ENCODE measurements around the gene IZUMO1.

IZUMO1 gene

DNA sequence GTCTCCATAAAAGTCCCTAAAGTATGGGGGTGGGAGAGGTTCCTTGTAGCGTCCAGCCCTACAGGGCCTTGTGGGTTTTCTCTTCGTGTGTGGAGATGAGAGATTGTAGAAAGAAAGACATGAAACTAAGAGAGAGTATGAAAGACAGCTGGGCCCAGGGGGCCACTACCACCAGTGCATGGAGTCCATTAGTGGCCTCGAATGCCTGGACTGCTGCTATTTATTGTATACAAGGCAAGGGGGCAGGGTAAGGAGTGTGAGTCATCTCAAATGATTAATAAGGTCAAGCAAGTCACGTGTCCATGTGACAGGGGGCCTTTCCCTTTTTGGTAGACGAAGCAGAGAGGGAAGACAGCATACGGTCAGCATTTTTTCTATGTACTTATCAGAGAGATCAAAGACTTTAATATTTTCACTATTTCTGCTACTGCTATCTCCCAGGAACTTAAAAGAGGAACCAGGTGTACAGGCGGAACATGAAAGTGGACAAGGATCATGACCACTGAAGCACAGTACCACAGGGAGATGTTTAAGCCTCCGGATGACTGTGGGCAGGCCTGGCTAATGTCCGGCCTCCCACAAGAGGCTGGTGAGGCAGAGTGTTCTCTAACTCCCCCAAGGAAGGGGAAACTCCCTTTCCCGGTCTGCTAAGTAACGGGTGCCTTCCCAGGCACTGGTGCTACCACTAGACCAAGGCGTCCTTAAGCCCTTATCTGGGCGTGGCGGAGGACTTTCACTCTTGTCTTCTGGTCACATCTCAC is 34.1 kb upstream of the IZUMO1 start:
- Histone ChIP-seq H3K9me3 (replicated peaks in 1 of 2; ENCODE audit: control insufficient read depth in 2 of 2, insufficient read depth in 1 of 2, low read depth in 1 of 2, low read length in 2 of 2) (no peaks in the 10 kb centered on the region), H3K4me1 (ENCODE audit: control insufficient read depth in 2 of 2, insufficient read depth in 1 of 2, low read depth in 1 of 2, low read length in 2 of 2) (peaks cover 0 to 2% of the 10 kb centered on the region in 2 donors), H3K23ac (ENCODE audit: low read depth, low read length, poor library complexity) (no peak overlapping the region), H2BK15ac (ENCODE audit: low read length) (no peak overlapping the region), H3K4me3 (ENCODE audit: low read length in 2 of 2) (no peak overlapping the region), H3K79me1 (ENCODE audit: low read depth, low read length) (no peaks in the 10 kb centered on the region), H3K4ac (ENCODE audit: low read length) (no peak overlapping the region), H2AK5ac (ENCODE audit: low read depth, low read length) (no peak overlapping the region), H2BK12ac (ENCODE audit: low read length) (no peak overlapping the region), H2AFZ (ENCODE audit: low read length) (peak overlapping the region; percentile 81), H2BK5ac (ENCODE audit: low read length) (no peak overlapping the region), H3K36me3 (replicated peaks in 1 of 2; ENCODE audit: control insufficient read depth in 2 of 2, insufficient read depth in 2 of 2, low read length in 2 of 2) (no peaks in the 10 kb centered on the region), H3K14ac (ENCODE audit: low read length) (no peak overlapping the region), H3K4me2 (ENCODE audit: insufficient read depth, low read length, poor library complexity, severe bottlenecking) (no peak overlapping the region), H3K27me3 (ENCODE audit: control insufficient read depth in 3 of 3, insufficient read depth in 3 of 3, low read depth in 1 of 3, low read length in 3 of 3) (peaks cover 0 to 3% (median 0%) of the 10 kb centered on the region in 3 experiments), H3K18ac (ENCODE audit: low read length) (no peak overlapping the region), H4K8ac (ENCODE audit: low read depth, low read length) (no peak overlapping the region), H3K9ac (ENCODE audit: low read depth, low read length, poor library complexity) (no peak overlapping the region), H4K91ac (ENCODE audit: low read depth, low read length, poor library complexity) (no peak overlapping the region), H3K27ac (replicated peaks; ENCODE audit: low read length) (no peak overlapping the region), H2BK120ac (ENCODE audit: low read depth, low read length) (no peak overlapping the region)
- DNase-seq (ENCODE audit: low spot score), result no peak
- WGBS, 2 donors (ENCODE audit: extremely low coverage in 2 of 2, insufficient read length in 2 of 2, insufficient replicate concordance in 1 of 2), result no CpG with 5 or more reads among the region's 14 CpGs

DNA sequence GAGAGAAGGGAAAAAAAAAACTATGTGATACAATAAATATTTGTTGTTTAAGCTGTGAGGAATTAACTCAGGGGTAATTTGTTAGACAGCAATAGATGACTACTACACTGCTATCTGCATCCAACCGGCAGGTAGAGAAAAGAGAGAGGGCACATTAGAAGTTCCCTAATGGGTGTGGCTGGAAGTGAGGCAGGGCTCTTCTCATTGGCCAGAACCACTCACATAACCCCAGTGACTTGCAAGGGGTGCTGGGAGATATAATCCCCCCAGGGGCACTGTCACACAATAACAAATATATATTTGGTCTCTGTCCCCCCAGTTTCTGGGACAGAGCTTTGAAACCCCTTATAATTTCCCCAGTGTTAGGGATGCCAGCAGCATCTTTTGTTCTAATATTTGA is 32.9 kb upstream of the IZUMO1 start:
- Histone ChIP-seq H3K9me3 (replicated peaks in 1 of 2; ENCODE audit: control insufficient read depth in 2 of 2, insufficient read depth in 1 of 2, low read depth in 1 of 2, low read length in 2 of 2) (no peaks in the 10 kb centered on the region), H3K27me3 (ENCODE audit: control insufficient read depth in 3 of 3, insufficient read depth in 3 of 3, low read depth in 1 of 3, low read length in 3 of 3) (peaks cover 0 to 3% (median 0%) of the 10 kb centered on the region in 3 experiments), H3K14ac (ENCODE audit: low read length) (no peak overlapping the region), H2BK12ac (ENCODE audit: low read length) (no peak overlapping the region), H3K27ac (replicated peaks; ENCODE audit: low read length) (no peak overlapping the region), H4K91ac (ENCODE audit: low read depth, low read length, poor library complexity) (no peak overlapping the region), H3K4me1 (ENCODE audit: control insufficient read depth in 2 of 2, insufficient read depth in 1 of 2, low read depth in 1 of 2, low read length in 2 of 2) (peaks cover 0 to 2% of the 10 kb centered on the region in 2 donors), H3K79me1 (ENCODE audit: low read depth, low read length) (no peaks in the 10 kb centered on the region), H3K4me3 (ENCODE audit: low read length in 2 of 2) (no peak overlapping the region), H4K8ac (ENCODE audit: low read depth, low read length) (no peak overlapping the region), H3K23ac (ENCODE audit: low read depth, low read length, poor library complexity) (no peak overlapping the region), H3K9ac (ENCODE audit: low read depth, low read length, poor library complexity) (no peak overlapping the region), H3K4ac (ENCODE audit: low read length) (no peak overlapping the region), H2BK15ac (ENCODE audit: low read length) (no peak overlapping the region), H2BK120ac (ENCODE audit: low read depth, low read length) (no peak overlapping the region), H3K18ac (ENCODE audit: low read length) (no peak overlapping the region), H3K4me2 (ENCODE audit: insufficient read depth, low read length, poor library complexity, severe bottlenecking) (no peak overlapping the region), H2BK5ac (ENCODE audit: low read length) (no peak overlapping the region), H3K36me3 (replicated peaks in 1 of 2; ENCODE audit: control insufficient read depth in 2 of 2, insufficient read depth in 2 of 2, low read length in 2 of 2) (no peaks in the 10 kb centered on the region), H2AK5ac (ENCODE audit: low read depth, low read length) (no peak overlapping the region), H2AFZ (ENCODE audit: low read length) (no peak overlapping the region)
- no peak for DNase-seq (ENCODE audit: low spot score)
- no CpG with 5 or more reads among the region's 1 CpG for WGBS, 2 donors (ENCODE audit: extremely low coverage in 2 of 2, insufficient read length in 2 of 2, insufficient replicate concordance in 1 of 2)

DNA sequence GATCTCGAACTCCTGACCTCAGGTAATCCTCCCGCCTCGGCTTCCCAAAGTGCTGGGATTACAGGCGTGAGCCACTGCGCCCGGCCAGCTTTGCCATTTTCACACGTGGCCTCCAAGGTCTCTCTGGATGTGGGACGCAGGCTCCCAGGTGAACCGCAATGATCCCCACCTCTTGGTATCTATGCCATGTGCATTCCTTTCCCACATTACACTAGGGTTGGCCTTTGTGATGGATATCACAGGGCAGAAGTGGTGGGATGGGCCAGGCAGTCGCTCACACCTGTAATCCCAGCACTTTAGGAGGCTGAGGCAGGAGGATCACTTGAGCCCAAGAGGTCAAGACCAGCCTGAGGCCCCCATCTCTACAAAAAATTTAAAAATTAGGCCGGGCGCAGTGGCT is 31.0 kb upstream of the IZUMO1 start:
- Histone ChIP-seq H4K91ac (ENCODE audit: low read depth, low read length, poor library complexity) (no peak overlapping the region), H3K9ac (ENCODE audit: low read depth, low read length, poor library complexity) (no peak overlapping the region), H2BK5ac (ENCODE audit: low read length) (no peak overlapping the region), H3K4ac (ENCODE audit: low read length) (no peak overlapping the region), H3K14ac (ENCODE audit: low read length) (no peak overlapping the region), H3K4me2 (ENCODE audit: insufficient read depth, low read length, poor library complexity, severe bottlenecking) (no peak overlapping the region), H3K27ac (replicated peaks; ENCODE audit: low read length) (no peak overlapping the region), H3K27me3 (ENCODE audit: control insufficient read depth in 3 of 3, insufficient read depth in 3 of 3, low read depth in 1 of 3, low read length in 3 of 3) (peaks cover 0 to 3% (median 0%) of the 10 kb centered on the region in 3 experiments), H2BK12ac (ENCODE audit: low read length) (no peak overlapping the region), H3K9me3 (replicated peaks in 1 of 2; ENCODE audit: control insufficient read depth in 2 of 2, insufficient read depth in 1 of 2, low read depth in 1 of 2, low read length in 2 of 2) (no peaks in the 10 kb centered on the region), H3K4me1 (ENCODE audit: control insufficient read depth in 2 of 2, insufficient read depth in 1 of 2, low read depth in 1 of 2, low read length in 2 of 2) (peaks cover 0 to 2% of the 10 kb centered on the region in 2 donors), H2AK5ac (ENCODE audit: low read depth, low read length) (no peak overlapping the region), H3K4me3 (ENCODE audit: low read length in 2 of 2) (no peak overlapping the region), H2BK15ac (ENCODE audit: low read length) (no peak overlapping the region), H3K18ac (ENCODE audit: low read length) (no peak overlapping the region), H3K23ac (ENCODE audit: low read depth, low read length, poor library complexity) (no peak overlapping the region), H4K8ac (ENCODE audit: low read depth, low read length) (no peak overlapping the region), H3K79me1 (ENCODE audit: low read depth, low read length) (no peaks in the 10 kb centered on the region), H2AFZ (ENCODE audit: low read length) (no peak overlapping the region), H3K36me3 (replicated peaks in 1 of 2; ENCODE audit: control insufficient read depth in 2 of 2, insufficient read depth in 2 of 2, low read length in 2 of 2) (no peaks in the 10 kb centered on the region), H2BK120ac (ENCODE audit: low read depth, low read length) (no peak overlapping the region)
- no peak for DNase-seq (ENCODE audit: low spot score)
- WGBS, 2 donors (ENCODE audit: extremely low coverage in 2 of 2, insufficient read length in 2 of 2, insufficient replicate concordance in 1 of 2), result no CpG with 5 or more reads among the region's 12 CpGs

- DNase-seq (ENCODE audit: low spot score), result no peak
- H3K9ac ChIP-seq (ENCODE audit: low read depth, low read length, poor library complexity), result no peak overlapping the region
- H3K36me3 ChIP-seq (replicated peaks in 1 of 2; ENCODE audit: control insufficient read depth in 2 of 2, insufficient read depth in 2 of 2, low read length in 2 of 2), result no peaks in the 10 kb centered on the region
- no peak overlapping the region for H3K27ac ChIP-seq (replicated peaks; ENCODE audit: low read length)
- no peak overlapping the region for H2AFZ ChIP-seq (ENCODE audit: low read length)
- H3K4me3 ChIP-seq (ENCODE audit: low read length in 2 of 2), result no peak overlapping the region
- H3K9me3 ChIP-seq (replicated peaks in 1 of 2; ENCODE audit: control insufficient read depth in 2 of 2, insufficient read depth in 1 of 2, low read depth in 1 of 2, low read length in 2 of 2), result no peaks in the 10 kb centered on the region
- peaks cover 0 to 3% (median 0%) of the 10 kb centered on the region in 3 experiments for H3K27me3 ChIP-seq (ENCODE audit: control insufficient read depth in 3 of 3, insufficient read depth in 3 of 3, low read depth in 1 of 3, low read length in 3 of 3)
- no peak overlapping the region for H3K18ac ChIP-seq (ENCODE audit: low read length)
- no peak overlapping the region for H3K23ac ChIP-seq (ENCODE audit: low read depth, low read length, poor library complexity)
- no peaks in the 10 kb centered on the region for H3K79me1 ChIP-seq (ENCODE audit: low read depth, low read length)
- H2BK120ac ChIP-seq (ENCODE audit: low read depth, low read length), result no peak overlapping the region
- no peak overlapping the region for H4K8ac ChIP-seq (ENCODE audit: low read depth, low read length)
- no peak overlapping the region for H2BK15ac ChIP-seq (ENCODE audit: low read length)
- H3K4ac ChIP-seq (ENCODE audit: low read length), result no peak overlapping the region
- no peak overlapping the region for H2BK5ac ChIP-seq (ENCODE audit: low read length)
- no peak overlapping the region for H3K4me2 ChIP-seq (ENCODE audit: insufficient read depth, low read length, poor library complexity, severe bottlenecking)
- H3K4me1 ChIP-seq (ENCODE audit: control insufficient read depth in 2 of 2, insufficient read depth in 1 of 2, low read depth in 1 of 2, low read length in 2 of 2), result peaks cover 0 to 2% of the 10 kb centered on the region in 2 donors
- H2BK12ac ChIP-seq (ENCODE audit: low read length), result no peak overlapping the region
- no peak overlapping the region for H2AK5ac ChIP-seq (ENCODE audit: low read depth, low read length)
- no peak overlapping the region for H3K14ac ChIP-seq (ENCODE audit: low read length)
- H4K91ac ChIP-seq (ENCODE audit: low read depth, low read length, poor library complexity), result no peak overlapping the region
- WGBS, 2 donors (ENCODE audit: extremely low coverage in 2 of 2, insufficient read length in 2 of 2, insufficient replicate concordance in 1 of 2), result no CpG with 5 or more reads among the region's 5 CpGs
Measured at GRCh38 chr19:48777139-48777538, 30.4 kb upstream of the IZUMO1 start.
